GM18502 (cell line): ENCODE data around the gene WWC2.

Source experiments
- ATAC-seq: cut with Tn5 transposase; IDR thresholded peaks from one replicate; pipeline ENCODE4 v1.9.1; 2021; ENCODE audit warnings: mild to moderate bottlenecking; ENCODE audit not compliant: unreplicated experiment, poor library complexity

The WWC2 gene

DNA sequence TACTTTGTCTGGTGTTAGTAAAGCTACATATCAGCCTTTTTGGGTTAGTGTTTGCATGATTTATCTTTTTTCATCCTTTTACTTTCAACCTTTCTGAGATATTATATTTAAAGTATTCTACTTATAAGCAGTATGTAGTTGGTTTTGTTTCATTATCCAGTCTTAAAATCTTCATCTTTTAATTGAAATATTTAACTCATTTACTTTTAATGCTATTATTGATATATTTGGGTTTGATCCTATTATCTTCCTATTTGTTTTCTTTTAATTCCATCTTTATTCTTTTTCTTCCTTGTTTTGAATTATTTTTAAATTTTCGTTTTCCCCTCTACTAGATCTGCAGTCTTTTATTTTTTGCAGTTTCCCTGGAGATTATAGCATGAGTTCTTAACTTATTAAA is 177.0 kb downstream of the WWC2 start:
- ATAC-seq: no peak

DNA sequence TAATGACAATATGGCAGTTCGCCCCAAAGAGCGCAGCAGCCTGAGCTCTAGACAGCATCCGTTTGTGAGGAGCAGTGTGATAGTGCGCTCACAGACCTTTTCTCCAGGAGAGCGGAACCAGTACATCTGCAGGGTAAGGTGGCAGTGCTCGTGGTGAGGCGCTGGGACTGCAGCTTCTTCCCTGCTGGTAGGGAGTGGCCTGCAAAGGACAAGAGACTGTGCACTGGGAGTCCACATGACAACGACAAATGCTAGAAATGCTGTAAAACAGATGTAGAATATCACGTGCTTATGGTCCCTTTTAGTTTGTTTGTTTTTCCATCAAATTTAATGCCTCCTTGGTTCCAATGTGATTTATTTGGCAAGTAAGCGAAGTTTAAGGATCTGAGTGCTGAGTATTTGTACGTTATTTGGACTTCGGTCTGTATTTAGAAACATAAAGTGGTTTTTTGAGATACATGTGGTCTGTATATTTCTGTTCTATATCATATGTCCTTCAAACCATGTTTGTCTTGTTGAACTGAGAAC is 185.3 kb downstream of the WWC2 start:
- ATAC-seq: no peak

DNA sequence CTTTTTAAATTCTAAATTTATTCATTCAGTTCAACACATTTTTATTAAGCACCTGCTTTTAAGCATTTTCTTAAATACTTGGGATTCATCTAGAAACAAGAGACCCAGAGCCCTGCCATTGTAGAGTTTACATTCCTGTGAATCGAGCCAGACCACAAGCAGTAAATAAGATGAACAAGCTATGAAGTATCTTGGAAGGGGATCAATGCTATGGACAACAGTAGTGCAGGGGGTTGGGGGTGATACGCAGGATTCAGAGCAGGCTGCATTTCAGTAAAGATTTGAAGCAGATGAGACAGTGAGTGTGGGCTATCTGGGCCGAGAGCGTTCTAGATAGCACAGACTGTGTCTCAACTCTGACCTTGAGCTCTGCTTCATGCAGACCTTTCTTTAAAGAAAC is 185.9 kb downstream of the WWC2 start:
- ATAC-seq: no peak

DNA sequence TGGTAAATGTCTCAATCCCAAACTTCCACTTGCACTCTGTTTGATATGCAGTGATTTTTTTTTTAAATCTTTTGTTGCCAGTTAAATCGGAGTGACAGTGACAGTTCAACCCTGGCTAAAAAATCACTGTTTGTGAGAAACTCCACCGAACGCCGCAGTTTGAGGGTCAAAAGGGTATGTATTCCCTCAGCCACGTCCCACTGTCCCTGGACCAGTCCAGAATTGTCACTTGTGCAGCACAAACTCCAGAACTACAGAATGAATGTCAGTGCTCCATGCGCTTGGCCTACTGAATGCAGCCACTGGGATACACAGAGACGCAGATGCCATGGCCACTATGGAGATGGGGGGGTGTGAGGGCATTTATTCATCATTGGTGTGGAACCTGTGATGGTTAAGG is 186.8 kb downstream of the WWC2 start:
- no peak for ATAC-seq

DNA sequence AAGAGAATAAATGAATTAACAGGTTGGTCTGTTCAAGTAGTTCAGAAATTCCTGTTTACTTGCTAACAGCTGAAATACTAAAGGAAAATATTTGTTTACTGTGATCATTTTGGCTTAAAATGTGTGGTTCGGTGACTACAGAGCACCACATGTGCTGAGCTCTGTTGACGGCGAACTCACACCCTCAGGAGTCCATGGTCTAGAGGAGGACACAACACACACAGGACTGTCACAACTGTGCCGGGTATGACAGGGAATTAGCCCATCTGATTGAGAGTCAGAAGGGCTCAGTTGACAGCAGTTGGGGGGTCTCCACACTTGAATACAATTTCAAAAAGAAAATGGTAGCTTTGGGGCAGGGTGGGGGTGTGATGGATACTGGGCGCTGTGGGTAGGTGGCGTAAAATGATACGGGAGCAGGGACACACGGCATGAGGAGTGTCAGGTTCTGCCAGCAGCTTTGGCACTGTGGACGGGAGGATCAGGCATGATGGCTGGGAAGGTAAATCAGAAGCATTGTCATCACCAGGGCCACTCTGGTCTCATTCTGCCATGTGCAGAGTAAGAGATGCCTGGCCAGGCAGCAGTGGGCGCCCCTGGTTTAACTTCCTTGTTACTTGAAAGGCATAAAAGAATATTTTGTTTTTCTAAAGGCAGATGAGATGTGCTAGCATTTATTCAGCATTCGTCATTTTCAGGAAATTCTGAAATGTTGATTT is 187.7 kb downstream of the WWC2 start:
- ATAC-seq: no peak

DNA sequence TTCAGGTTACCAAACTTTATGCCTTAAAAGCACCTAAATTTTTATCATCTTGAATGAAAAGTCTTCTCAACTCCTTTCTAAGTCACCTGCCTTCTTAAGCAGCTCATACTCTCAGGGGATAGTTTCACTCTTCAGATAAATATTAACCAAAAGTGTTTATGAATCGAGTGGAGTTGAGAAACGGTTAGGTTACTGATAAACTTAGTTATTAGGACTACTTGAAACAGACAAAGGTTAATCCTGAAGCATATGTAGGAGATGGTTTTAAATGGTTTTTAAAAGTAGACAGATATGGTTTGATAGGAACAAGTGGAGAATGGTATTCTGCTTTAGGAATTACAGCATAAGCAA is 188.2 kb downstream of the WWC2 start:
- ATAC-seq: peak; percentile 62

DNA sequence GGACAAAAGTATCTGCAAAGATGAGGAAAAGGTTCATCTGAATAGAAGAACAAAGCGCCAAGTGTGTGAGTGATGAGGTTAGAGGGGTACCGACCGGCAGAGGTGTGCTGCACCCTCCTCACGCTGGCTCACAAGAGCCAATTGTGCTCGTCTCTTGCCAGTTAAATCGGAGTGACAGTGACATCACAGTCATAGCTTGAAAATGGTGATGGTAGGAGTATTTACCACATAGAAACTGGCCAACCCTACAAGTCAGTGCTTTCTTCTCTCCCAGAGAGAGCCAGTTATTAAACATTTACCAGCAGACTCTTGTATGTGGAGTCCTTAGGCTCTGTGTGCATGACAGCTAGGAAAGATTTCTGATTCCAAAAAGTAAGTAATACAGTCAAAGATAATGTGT is 188.6 kb downstream of the WWC2 start:
- ATAC-seq: peak; percentile 58

DNA sequence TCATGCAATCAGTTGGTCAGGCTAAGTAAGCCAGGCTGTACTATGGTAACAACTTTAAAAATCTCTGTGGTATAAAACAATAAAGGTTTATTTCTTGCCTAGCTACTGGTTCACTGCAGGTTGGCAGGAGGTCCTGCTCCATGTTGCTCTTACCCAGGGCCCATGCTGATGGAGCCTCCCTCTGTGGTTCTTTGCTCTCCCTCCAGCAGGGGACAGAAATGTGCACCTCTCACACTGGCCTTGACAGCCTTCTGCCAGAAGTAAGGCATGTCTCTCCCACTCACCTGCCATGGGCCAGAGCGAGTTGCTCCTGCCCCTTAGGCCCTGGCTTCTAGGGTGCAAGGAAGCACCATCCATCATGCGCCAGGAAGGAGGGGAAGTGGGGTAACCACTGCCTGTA is 189.9 kb downstream of the WWC2 start:
- no peak for ATAC-seq

DNA sequence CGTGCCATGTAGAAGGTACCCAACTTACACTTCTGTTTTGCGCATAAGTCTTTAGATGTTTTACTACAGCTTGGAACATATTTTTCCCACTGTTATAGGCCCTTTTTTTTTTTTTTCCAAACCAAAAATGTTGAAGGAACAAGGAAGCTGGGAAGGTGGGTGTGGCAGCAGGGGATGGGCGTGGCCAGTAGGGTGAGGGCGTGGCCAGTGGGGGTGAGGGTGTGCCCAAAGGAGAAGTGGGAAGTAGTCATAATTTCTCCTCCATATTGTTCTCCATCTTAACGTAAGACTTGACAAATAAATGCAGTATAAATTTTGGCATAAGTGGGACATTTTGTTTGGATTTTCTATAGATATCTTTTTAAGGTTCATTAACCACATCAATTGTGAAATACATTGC is 190.6 kb downstream of the WWC2 start:
- ATAC-seq: no peak

DNA sequence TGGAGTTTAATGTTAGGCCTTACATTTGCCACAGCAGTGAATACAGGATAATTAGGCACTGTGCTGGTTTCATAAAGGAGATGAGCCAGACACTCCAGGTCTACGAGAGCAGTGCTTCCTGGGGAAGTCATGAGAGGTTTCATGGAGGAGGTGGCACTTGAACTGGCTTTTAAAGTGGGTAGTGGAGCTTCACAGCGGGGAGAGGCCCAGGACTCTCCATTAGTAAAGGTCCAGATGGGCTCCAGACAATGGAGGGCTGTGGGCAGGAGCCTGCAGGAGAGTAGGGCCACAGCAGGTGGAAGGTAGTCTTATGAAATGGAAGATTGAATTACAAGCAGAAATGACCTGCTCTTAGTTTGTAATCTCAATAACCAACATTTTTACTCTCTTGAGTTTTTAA is 192.0 kb downstream of the WWC2 start:
- ATAC-seq: no peak

DNA sequence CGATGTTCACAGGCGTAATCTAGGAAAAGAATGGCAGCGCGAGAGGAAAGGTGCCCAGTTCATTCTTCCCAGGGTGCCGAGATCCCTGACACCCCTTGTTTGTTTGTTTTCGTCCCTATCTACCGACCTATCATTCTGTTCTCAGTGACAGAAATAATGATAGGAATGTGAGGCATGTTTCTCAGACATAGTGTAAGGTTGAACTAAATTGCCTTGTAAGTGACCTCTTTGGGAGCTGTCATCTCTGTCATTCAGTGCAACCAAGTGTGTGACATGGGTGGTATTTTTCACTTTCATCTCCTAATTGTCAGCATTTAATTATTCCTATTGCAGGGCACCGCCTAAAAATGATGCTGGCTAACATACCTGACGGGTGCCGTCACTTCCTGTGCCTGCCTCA is 196.7 kb downstream of the WWC2 start:
- ATAC-seq: no peak

DNA sequence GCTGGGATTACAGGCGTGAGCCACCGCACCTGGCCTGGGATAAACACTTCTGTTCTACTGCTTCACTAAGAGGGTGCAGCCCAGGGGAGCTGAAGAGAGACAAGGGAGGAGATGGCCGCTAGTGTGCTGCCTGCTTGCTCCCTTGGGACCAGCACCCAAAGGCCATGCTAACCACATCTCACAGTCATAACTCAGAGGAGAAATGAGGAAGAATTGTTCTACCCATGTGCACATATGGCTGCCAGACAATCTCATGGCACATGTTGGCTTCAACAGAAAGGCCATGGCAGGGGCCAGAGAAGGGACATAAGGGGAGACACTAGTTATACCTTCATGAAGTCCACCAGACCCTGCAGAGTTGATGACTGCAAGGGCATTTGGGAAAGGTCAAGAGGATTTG is 198.6 kb downstream of the WWC2 start:
- peak; percentile 69 for ATAC-seq

DNA sequence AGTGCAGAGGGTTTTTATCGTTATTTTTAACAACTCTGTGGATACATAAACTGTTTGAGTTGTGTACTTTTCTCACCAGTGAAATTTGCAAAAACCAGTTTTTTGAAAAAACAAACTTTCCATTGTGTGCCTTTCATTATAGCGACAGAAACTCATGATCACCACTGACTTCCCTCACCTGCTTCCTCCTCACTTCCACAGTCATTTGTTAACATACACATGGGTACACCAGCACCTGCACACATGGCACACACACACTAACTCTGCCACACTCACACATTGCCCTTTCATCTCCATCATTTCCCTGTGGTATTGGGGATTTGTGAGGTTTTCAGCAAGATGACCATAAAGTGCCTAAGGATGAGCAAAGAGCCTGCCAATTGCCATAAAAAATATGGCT is 200.4 kb downstream of the WWC2 start:
- no peak for ATAC-seq

DNA sequence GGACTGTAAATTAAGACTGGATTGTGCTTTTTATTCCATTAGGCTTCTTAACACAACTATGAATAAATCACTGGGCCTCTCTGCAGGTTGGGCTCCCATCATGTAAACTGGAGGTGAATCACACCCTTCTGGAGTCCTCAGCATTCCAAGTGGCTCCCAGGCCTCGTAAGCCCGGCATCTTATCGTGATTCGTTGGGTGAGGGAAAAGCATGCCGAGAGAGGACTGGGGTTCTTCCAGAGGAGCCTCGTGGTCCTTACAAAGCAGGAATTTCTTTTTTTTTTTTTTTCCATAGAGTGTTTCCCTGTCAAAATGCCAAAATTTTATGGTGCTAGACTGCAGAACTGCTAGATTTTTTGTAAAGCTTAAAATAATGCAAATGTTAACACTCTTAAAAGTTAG is 201.0 kb downstream of the WWC2 start:
- no peak for ATAC-seq

DNA sequence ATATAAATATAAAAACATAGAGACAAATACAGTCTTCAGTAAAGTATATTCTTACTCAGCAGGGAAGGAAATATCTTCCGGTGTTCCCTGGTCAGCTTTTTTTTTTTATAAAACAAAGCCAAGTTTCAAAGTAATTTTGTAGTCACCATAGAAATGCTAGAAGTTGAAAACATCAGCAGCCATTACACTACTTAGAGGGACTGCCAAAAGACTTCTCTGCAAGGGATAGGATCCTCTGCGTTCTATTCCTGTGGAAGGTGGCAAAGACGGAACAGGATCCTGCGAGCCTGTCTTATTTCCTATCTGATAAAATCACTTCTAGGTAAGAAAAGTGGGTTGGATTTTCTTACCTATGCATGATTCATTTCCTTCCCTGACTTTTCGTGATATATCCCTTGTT is 201.6 kb downstream of the WWC2 start:
- no peak for ATAC-seq

DNA sequence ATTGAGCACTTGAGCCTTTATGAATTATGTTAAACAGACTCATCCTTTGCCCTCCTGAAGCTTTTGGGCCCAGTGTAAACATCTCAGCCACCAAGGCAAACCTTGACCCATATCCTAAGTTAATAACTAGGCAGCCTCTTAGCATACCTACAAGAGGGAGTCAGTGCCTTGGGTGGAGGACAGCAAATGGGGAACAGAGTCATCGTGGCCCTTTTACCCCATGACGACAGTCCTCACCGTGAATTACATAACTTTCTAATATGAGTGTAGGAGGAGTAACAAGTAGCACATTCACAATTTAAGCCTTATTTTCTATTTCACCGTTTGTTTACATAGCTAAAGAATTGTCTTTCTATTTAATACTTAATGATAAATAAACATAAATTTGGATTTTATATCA is 204.2 kb downstream of the WWC2 start:
- no peak for ATAC-seq

DNA sequence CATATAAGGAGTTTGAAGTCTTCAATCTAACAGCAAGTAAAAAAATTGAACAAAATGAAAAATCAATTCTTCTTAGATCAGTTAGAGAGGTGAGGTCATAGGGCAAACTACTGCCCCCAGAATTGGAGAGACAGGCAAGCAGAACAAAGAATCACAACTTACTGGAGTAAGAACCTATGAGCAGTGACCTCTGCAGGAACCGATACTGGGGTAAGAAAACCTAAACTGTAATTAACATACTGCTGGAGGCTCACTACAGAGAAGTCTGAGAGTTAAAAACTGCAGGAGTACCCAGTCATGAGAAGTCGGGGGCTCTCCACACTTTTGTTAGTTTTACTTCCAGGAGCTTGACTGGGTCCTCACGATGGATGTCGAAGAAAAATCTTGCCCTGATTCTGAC is 205.0 kb downstream of the WWC2 start:
- no peak for ATAC-seq

DNA sequence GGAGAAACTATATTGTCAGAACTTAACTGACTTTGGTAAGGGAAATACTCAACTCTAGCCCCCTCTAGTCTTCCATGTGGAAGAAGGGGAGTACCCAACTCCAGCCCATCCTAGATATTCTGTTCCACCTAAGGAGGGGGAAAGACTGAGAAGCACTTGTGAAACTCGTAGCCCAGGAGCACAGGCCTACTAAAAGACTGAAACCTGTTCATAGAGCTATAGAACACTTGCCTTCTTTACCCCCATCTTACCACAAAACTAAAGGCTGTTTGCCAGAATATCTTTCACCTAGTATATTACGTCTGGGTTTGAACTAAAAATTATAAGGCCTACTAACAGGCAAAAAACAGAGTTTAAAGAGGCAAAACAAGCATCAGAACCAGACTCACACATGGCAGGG is 205.5 kb downstream of the WWC2 start:
- ATAC-seq: no peak

DNA sequence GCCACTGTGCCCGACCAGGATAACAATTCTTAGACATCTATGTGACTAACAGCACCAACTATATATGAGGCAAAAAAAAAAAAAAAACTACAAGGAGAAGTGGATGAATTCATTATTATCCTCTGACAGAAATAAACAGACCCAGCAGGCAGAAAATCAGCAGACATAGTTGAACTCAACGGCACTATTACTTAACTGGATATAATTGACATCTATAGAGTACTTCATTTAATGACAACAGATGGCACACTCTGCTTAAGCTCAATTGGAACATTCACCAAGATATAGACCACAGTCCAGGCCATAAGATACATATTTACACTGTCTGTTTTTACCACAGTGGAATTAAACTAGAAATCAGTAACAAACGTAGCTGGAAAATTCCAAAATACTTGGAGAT is 207.8 kb downstream of the WWC2 start:
- no peak for ATAC-seq

DNA sequence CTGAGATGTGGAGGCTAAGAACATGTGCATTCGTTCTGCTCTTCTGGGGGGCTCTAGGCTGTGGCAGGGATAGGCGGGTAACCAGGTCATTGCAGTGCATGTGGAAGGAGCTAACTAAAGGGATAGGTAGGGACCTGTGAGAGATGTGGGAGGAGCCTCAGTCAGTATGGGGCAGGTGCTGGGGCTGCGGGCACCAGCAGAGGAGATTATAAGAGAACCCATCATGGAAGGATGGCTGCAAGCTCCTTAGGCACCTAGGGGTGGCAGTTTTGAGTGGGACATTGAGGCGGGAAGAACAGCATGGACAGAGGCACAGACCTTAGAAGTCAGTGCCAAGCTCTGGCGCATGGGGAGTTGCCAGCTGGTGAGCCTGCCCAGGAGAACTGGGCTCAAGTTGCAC is 213.8 kb downstream of the WWC2 start:
- ATAC-seq: no peak

DNA sequence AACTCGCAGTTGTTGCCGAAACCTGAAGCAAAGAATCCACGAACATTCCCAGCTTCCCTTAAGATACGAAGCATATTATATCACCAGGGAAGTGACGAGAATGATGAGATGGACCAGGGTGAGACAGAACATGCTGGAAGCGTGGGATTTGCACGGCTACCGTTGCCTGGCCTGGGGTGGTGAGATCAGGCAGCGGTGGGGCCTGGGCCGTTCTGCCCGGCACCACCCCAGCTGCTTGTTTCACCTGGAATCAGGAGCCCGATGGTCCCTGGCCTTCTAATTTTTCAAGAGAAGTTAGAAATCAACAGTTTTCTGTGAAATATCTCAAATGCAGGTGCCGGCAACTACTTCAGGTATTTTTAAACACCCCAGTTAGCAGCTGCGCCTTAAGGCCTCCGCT is 215.3 kb downstream of the WWC2 start:
- no peak for ATAC-seq

DNA sequence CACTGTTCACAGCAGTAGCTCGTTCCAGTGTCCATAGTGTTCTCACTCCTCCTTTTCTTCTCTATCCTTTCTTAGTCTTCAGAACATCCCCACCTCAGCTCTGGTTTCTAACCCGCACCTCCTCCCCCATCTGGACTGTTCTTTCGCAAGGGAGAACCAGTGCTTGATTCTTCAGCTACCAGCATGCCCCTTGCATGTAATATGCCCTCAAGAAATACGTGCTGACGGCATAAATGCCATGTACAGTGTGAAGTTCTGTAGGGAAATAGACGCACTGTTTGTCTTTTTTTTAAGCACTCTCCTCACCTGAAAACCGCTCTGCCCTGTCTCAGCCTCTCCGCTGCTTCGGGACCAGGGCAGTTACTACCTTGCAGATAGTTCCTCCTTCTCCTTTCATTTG is 215.7 kb downstream of the WWC2 start:
- no peak for ATAC-seq

DNA sequence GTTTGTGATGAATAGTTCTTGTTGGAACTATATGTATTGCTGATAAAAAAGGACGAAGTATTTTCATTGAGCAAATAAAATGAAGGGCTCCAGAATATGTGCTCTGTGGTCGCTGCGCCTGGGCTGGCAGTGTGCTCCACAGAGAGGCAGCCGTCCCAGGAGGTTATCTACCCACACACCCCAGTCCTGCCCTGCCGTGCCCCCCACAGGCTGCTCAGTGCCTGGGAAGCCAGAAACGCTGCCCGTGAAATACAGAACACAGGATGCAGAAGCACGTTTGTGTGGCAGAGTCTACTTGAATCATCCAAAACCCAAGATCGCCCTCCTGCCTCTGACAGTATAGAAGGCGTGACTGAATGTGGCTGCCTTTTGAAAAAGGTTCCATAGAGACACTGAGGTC is 219.6 kb downstream of the WWC2 start:
- no peak for ATAC-seq
